Sigmoid colon (tissue), 4 donors: Measurements from ENCODE around the gene SYNJ2.

ENCODE experiments used
- EP300 ChIP-seq, 4 donors: sonication (generic); formaldehyde crosslinking; IDR thresholded peaks; one replicate each; pipeline ENCODE4 v1.6.1; 2017; ENCODE audit warnings: antibody characterized with exemption in 4 of 4
- POLR2A ChIP-seq, 2 donors: fragments of 450-650 bp; IDR thresholded peaks; one replicate each; pipeline ENCODE4 v1.6.1; 2016; ENCODE audit warnings: antibody characterized with exemption in 2 of 2, mild to moderate bottlenecking in 2 of 2, moderate library complexity in 2 of 2
- POLR2AphosphoS5 ChIP-seq, 4 donors: sonication (generic); formaldehyde crosslinking; IDR thresholded peaks; one replicate each; pipeline ENCODE4 v1.6.1; 2017; ENCODE audit warnings: antibody characterized with exemption in 4 of 4
- TF ChIP-seq, protein P1 (sequence below), 4 experiments: fragments of 450-650 bp in 3 of 4; fragments of 200-600 bp in 1 of 4; IDR thresholded peaks; one replicate each; pipeline ENCODE4 v1.5.1; 2016 to 2019; ENCODE audit warnings: antibody characterized with exemption in 4 of 4, mild to moderate bottlenecking in 3 of 4, moderate library complexity in 2 of 4

DNA sequence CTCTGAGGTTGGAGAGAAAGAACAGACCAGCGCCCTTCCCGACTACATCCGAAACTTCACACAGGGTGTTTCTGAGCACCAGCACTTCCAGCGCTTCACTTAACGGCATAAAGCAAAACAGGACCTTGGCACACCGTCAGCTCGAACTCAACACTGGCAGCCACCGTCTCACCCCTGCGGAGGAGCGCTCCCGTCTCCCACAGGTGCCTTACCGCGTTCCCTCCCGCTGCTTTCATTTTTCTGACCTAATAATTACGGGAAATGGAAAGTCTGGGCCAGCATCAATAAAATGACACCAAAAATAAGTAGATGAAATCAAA, 37.7 kb upstream of the SYNJ2 start:
- TF ChIP-seq POLR2A (IDR thresholded peaks at IDR 0.05) (no peak), POLR2AphosphoS5 (IDR thresholded peaks at IDR 0.05) (no peak), EP300 (IDR thresholded peaks at IDR 0.05) (no peak)
- TF ChIP-seq, protein P1, sequence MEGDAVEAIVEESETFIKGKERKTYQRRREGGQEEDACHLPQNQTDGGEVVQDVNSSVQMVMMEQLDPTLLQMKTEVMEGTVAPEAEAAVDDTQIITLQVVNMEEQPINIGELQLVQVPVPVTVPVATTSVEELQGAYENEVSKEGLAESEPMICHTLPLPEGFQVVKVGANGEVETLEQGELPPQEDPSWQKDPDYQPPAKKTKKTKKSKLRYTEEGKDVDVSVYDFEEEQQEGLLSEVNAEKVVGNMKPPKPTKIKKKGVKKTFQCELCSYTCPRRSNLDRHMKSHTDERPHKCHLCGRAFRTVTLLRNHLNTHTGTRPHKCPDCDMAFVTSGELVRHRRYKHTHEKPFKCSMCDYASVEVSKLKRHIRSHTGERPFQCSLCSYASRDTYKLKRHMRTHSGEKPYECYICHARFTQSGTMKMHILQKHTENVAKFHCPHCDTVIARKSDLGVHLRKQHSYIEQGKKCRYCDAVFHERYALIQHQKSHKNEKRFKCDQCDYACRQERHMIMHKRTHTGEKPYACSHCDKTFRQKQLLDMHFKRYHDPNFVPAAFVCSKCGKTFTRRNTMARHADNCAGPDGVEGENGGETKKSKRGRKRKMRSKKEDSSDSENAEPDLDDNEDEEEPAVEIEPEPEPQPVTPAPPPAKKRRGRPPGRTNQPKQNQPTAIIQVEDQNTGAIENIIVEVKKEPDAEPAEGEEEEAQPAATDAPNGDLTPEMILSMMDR (IDR thresholded peaks at IDR 0.05) = no peak
